ENCODE measurements around the gene MDGA2. TPM values are rescaled to one million over a fixed set of nuclear protein-coding genes. Genes with fewer than 3 reads are reported as not detected.

The MDGA2 gene
- total and polyA plus RNA-seq, 12 donors: 0.05 to 0.15 TPM; not detected in 10

- no peak overlapping the region for H3K4me3 ChIP-seq
- H3K36me3 ChIP-seq: no peaks in the 10 kb centered on the region
- intact Hi-C loops (cut with DNase I): no loop called here
- WGBS, 2 donors: 86 to 92% methylated on average over 1 of the region's 1 CpG
- no peak for DNase-seq
- H3K4me1 ChIP-seq: no peaks in the 10 kb centered on the region
- no peaks in the 10 kb centered on the region for H3K9me3 ChIP-seq
- no peak overlapping the region for H3K27ac ChIP-seq
- no peak for TF ChIP-seq CTCF (IDR thresholded peaks at IDR 0.05)
- no peaks in the 10 kb centered on the region for H3K27me3 ChIP-seq
- no peak for ATAC-seq
Observed at GRCh38 chr14:47277703-47278102, 397.7 kb downstream of the MDGA2 start.

GRCh38 chr14:47276931-47277330 is 398.5 kb downstream of the MDGA2 start:
- no peak for TF ChIP-seq CTCF (IDR thresholded peaks at IDR 0.05)
- H3K4me3 ChIP-seq: no peak overlapping the region
- H3K27ac ChIP-seq: no peak overlapping the region
- H3K36me3 ChIP-seq: no peaks in the 10 kb centered on the region
- no peaks in the 10 kb centered on the region for H3K9me3 ChIP-seq
- WGBS, 2 donors: 53 to 57% methylated on average over 3 of the region's 3 CpGs
- DNase-seq (no peak), ATAC-seq (no peak)
- intact Hi-C loops (cut with DNase I): no loop called here
- H3K27me3 ChIP-seq: no peaks in the 10 kb centered on the region
- H3K4me1 ChIP-seq: no peaks in the 10 kb centered on the region

- no peak for TF ChIP-seq CTCF (IDR thresholded peaks at IDR 0.05)
- DNase-seq (no peak), ATAC-seq (no peak)
- H3K4me3 ChIP-seq: no peak overlapping the region
- no peak overlapping the region for H3K27ac ChIP-seq
- intact Hi-C loops (cut with DNase I): no loop called here
- H3K36me3 ChIP-seq: no peaks in the 10 kb centered on the region
- no peaks in the 10 kb centered on the region for H3K4me1 ChIP-seq
- no peaks in the 10 kb centered on the region for H3K27me3 ChIP-seq
- no peaks in the 10 kb centered on the region for H3K9me3 ChIP-seq
- WGBS, 2 donors: 71 to 94% methylated on average over 5 of the region's 5 CpGs
Observed at GRCh38 chr14:47273939-47274338, 401.5 kb downstream of the MDGA2 start.

GRCh38 chr14:47270715-47271114 is 404.7 kb downstream of the MDGA2 start:
- Histone ChIP-seq H3K27me3 (no peaks in the 10 kb centered on the region), H3K4me1 (no peaks in the 10 kb centered on the region), H3K9me3 (no peaks in the 10 kb centered on the region), H3K36me3 (no peaks in the 10 kb centered on the region), H3K4me3 (no peak overlapping the region), H3K27ac (no peak overlapping the region)
- WGBS, 2 donors: 63 to 72% methylated on average over 4 of the region's 4 CpGs
- DNase-seq (no peak), ATAC-seq (no peak)
- no peak for TF ChIP-seq CTCF (IDR thresholded peaks at IDR 0.05)
- intact Hi-C loops (cut with DNase I): no loop called here
